Measurements from ENCODE around the gene ATP6V1F.

GRCh38 chr7:128852537-128853254 lies 10.0 kb upstream of the ATP6V1F start:
- no peak for TF ChIP-seq POLR2AphosphoS5 (IDR thresholded peaks at IDR 0.05; ENCODE audit: low read depth, low read length)
- TF ChIP-seq CTCF (IDR thresholded peaks at IDR 0.05 in 2 of 3, conservative IDR thresholded peaks at IDR 0.05 in 1 of 3; ENCODE audit: borderline replicate concordance in 1 of 3, insufficient read depth in 1 of 3, low read depth in 2 of 3, low read length in 2 of 3): no peak
- no peak for TF ChIP-seq POLR2A (IDR thresholded peaks at IDR 0.05; ENCODE audit: borderline replicate concordance, extremely low read depth, insufficient read depth, insufficient read length)
- TF ChIP-seq SP1 (IDR thresholded peaks at IDR 0.05; ENCODE audit: low read depth): no peak
